OCI-M1 (cell line): ENCODE data around the gene TTC33.
"Not testable (repeated sequence)": the region's sequence is repeated elsewhere in the genome, so short reads cannot be mapped to it uniquely, and the experiment has no call there.

Experiments used
- DNase-seq: peaks from one replicate; lab custom pipeline; 2025; lab: John Stamatoyannopoulos, UW

The TTC33 gene

DNA sequence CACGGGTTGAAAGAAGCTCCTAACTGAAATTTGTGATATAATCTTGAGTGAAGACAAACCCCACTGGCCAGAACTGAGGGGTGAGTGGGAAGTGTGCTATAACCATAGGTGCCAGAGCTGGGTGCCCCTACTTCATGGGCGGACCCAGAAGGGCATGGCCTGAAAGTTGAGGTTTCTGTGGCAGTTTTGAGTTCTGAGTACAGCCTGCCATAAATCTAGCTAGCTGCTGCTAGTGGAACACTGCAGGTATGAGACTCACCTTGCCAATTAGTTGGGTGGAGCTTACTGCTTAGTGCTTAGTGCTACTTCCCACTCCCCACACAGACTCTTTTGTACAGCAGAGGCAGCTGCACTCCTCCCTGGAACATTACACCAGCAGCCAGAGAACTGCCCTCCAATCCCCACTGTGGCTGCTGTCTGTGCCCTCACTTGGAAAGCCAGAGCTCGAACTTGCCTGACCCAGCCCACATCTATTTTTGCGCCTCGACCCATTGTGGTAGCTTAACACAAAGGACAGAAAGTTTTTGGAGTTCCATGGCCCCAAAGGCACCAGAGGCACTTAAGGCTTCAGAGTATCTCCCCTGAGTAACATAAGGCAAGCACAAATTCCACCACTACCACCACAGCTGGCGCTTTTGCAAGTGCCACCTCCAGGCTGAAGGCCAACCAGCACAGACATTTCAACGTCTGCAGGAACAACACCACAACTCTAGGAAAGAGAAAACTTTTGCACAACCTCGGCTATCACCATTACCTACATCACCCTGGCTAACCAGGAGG, 103.1 kb downstream of the TTC33 start:
- DNase-seq, result no peak

DNA sequence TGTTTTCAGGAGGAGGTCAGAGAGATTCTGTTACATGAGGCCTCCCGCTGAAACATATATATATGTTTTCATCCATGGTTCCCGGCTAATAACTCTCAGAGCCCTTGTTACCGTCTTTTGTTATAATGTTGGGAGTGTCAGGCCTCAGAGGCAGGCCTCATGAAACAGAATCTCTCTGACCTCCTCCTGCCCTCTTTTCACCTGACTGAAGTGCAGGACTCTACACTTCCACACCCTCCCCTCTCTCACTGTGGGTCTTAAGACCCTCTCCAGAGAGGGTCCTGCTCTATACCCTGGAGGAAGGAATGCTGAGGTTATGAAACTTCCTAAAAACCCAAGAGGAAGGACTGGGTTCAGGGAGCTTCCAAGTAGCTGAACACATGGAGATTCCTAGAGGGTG, 104.6 kb downstream of the TTC33 start:
- no peak for DNase-seq

DNA sequence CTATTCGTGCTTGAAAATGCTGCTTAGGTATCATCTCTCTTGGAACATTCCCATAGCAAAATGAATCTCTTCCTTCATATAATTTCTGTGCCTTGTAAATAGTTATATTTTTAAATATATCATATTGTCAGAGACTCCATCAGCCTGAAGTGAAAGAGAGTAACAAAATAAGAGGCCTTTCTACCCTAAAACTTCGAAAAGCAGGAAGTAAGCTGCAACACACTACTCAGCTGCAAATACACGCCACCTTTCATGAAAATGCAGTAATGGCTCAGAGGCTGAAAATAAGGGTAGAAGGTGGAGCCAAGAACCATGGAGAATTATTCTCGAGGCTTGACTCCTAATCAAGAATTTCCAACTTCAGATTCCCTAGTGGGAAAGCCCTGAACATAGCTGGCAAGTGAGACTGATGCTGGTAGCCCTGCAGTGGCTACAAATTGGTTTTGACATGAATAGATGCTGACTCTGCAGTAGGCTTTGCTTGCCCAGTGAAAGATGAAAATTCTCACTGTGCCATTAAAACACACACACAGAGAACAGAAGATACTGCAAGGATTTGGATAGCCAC, 106.2 kb downstream of the TTC33 start:
- no peak for DNase-seq

DNA sequence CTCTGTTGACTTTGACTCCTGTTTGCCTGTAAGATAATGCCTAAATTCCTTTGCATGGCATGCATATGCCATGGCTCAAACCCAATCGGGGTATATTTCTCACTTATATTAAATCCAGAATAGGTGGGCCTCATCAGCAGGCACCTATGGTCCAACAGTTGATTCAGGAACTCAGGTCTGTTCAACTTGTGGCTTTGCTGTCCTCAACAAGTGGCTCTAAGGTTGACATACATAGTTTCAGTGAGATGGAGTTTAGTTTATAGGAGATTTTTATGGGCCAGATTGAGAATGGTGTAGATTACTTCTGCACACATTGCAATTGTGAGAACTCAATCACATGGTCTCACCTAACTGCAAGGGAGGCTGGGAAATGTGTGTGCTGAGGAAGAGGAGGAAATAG, 107.6 kb downstream of the TTC33 start:
- DNase-seq, result no peak

DNA sequence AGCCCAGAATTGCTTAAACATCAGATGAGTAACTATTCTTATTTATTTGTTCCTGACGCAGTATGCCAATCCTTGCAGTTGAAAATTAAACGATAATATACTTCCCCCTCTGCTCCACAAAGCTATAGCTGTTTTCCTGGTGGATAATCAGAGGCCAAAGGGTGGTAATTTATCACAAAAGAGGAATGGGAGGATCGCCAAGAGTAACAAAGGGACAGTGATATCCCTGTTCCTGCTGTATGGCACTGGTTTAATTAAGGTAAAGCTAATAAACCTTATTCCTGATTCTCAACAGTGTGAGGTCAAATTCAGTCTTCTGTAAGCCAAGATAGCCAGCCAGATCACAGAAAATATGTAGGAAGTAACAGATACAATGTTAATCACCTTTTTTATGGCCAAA, 109.5 kb downstream of the TTC33 start:
- DNase-seq, result no peak

DNA sequence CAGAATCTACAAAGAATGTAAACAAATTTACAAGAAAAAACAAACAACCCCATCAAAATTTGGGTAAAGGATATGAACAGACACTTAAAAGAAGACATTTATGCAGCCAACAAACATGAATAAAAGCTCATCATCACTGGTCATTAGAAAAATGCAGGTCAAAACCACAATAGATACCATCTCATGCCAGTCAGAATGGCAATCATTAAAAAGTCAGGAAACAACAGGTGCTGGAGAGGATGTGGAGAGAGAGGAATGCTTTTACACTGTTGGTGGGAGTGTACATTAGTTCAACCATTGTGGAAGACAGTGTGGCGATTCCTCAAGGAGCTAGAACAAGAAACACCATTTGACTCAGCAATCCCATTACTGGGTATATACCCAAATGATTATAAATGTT, 116.2 kb downstream of the TTC33 start:
- DNase-seq, result not testable (repeated sequence)

DNA sequence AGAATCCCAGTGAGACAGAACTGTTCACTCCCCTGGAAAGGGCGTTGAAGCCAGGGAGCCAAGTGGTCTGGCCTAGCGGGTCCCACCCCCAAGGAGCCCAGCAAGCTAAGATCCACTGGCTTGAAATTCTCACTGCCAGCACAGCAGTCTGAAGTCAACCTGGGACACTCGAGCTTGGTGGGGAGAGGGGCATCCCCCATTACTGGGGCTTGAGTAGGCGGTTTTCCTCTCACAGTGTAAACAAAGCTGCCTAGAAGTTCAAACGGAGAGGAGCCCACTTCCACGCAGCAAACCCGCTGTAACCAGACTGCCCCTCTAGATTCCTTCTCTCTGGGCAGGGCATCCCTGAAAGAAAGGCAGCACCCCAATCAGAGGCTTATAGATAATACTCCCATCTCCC, 121.2 kb downstream of the TTC33 start:
- no peak for DNase-seq

DNA sequence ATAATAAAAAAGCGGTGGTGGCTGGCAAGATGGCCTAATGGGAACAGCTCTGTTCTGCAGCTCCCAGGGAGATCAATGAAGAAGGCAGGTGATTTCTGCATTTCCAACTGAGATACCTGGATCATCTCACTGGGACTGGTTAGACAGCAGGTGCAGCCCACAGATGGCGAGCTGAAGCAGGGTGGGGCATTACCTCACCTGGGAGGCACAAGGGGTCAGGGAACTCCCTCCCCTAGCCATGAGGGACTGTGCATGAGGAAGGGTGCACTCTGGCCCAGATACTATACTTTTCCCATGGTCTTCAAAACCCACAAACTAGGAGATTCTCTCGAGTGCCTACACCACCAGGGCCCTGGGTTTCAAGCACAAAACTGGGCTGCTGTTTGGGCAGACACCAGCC, 121.6 kb downstream of the TTC33 start:
- DNase-seq, result no peak

DNA sequence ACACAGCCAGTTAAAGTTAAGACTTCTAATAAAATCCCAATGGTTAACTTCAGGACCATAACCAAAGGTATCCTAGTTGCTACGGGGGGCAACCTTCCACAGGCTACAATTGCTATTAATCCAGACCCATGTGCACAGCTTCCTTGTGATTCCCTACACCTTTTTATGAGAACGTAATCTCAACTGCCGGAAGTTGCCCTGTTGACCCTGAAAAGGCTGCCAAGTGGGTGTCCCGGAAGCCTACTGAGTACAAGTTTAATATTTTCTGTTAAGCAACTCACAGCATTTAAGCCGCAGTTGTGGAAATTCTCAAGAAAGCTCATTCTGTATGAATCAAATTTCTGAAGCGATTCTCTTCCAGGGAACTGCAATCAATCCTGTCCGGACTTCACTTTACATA, 124.5 kb downstream of the TTC33 start:
- no peak for DNase-seq

DNA sequence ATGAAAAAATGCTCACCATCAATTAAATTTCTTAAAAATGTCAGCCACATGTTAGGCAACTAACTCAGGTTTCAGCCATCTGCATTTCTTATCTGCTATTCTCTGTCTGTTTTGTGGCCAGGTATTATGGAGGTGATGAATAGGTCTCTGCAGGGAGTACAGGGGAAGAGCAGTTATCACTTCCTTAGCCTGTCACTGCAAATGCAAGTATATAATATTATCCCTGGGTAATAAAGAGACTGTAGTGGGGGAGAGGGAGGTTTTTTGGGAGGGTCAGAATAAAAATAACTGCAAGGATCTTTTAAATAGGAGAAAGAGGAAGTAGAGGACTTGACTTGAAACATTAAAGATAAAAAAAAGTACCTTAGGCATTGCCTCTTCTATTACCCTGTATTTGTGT, 125.6 kb downstream of the TTC33 start:
- DNase-seq, result peak; percentile 72

DNA sequence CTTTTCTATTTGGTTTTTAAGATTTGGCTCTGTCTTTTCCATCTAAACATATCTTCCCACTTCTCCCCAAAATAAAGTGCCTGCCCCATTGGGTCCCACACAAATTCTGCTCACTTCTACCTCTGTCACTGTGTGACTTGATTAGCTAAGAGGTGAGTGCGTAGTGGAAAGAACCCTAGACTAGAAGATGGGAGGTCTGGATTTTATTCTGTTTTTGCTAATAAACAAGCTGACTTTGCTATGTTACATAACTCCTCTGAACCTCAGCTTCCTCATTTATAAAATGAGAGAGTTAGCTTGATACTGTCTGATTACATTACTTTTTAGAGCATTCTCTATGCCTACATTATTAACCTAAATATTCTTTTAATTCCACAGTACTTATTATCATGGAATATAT, 127.4 kb downstream of the TTC33 start:
- DNase-seq, result peak; percentile 63

DNA sequence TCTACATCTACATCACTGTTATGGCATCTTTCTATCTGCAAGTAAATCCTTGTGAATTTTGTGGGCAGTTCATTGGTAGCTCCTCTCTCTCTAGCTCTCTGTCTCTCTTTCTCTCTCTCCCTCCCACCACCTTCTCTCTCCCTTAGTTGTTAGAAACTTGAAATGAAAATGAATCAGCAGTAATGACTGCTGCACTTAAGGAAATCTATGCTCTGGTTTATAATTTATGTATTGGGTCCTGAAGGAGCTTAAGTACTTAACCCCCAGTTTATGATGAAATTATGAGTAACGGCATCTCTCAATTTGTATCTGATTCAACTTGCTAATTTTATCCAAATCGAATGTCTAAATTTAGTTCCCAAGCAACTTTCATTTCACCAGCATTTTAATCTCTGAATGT, 128.1 kb downstream of the TTC33 start:
- peak; percentile 57 for DNase-seq

DNA sequence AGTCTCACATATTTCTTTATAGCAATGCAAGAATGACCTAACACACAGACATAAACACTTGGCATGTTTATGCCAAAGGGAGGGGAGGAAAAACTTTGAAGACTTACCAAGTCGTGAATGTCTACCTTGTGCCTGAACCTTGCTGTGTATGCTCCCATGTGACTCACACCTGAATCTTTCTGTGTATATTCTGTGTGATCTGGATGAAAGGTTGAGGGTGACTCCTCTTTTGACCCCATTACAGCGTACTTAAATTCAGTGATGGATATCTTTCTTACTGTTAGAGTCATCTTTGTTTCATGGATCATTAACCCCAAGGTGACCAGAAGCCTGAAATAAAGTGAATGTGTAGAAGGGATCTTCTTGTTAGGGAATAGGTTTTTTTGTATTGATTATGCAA, 129.0 kb downstream of the TTC33 start:
- no peak for DNase-seq

DNA sequence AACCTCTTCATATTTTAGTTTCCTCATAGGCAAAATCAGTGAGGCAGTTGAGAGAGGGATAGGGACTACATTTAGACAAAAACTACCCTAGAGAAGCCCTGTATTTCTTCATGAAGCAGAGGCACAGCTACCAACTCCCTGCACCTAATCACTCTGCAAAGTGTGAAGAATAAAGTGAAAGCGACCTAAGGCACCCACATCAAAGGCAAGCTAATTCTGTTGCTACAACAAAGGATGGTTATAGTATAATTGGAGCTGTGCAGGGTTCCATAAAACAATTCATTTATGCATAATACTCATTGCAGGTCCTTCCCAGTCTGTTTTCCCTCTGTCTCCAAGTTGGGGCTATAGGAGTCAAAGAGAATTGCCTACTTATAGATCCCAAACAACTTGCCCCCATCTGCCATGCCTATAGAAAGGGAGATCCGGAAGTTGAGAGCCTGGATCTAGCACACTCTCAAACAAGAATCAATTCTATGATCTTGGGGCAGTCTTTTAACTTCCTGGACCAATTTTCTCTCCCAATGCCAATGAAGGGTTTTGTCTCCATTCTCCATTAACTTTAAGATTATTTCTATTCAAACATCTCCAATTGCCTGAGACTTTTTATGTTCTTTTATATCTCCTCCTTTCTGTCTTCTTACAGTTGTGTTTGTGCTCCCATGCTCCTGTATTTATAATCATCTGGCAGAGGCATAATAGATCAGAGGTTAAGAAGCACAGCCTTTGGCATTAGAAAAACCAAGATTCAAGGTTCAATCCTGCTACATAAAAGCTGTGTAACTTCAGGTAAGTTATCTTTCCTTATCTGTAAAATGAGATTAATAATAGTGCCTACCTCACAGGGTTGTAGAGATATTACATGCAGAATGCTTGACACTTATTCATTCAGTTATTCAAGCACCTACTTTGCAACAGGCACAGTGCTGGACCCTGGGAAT, 132.0 kb downstream of the TTC33 start:
- no peak for DNase-seq

DNA sequence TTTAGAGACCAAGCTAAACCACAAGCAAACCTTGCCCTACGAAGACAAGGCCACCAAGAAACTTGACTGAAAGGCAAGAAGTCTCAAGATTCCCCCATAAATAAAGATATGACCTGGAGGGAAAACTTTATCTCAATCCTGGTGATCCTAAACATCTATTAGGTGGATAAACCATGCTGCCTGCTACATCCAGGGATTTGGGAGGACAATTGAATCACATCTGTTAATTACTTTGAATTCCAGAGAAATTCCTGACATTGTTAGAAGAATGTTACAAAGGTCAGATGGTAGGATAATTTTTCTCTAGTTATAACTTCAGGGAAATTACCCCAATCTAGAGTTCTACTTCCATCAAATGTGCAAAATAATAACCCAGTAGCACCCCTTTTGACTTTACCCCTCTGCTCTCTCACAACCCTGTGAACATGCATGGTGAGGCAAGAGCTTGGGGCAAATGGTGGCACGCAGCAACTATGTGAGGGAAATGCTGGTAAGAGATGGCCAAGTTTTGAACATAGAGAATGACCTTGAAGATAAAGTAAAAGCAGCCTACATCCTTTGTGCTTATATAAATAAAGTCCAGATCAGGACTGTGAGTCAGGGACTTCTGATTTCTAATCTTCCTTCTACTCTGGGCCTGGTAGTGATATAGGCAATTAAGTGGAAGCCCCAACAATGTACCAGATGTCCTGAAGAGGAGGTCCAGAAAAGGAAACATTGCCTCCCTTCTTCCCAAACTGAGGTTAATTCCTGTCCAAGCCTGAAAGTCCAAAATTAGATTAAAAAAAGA, 133.1 kb downstream of the TTC33 start:
- DNase-seq, result no peak

DNA sequence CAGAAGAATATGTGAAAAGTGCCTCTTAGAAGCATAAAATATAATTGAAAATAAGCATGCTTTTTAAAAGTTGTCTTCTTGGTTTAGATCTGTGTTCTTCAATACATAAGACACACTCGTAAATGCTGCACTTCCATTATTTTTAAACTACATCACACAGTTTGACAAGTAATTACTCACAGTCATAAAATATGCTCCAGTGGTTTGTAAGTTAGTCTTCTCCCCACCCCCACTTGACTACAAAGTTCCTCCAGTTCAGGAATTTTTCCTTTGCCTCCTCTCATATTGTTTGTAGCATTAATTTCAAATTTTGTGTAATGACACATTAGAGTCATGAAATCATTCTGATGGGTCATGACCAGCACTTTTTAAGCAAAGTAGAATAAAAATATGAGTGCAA, 136.3 kb downstream of the TTC33 start:
- DNase-seq, result no peak

DNA sequence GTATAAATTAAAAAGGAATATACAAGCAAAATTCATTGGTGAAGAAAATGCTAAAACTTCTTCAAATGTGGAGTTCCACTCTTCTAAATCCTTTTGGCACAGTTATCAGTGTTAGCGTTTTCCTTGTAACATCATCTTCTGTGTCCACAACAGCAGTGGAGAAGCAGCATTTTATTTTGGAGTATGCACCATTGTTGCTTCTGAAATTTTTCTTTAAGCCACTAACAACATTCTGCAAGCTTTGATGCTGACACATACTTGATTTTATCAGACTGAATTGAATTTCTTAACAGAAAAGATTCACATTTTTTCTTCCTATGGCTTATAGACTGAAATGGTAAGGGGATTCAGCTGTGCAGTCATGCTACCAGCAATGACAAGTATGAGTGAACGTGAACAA, 136.8 kb downstream of the TTC33 start:
- DNase-seq, result no peak

DNA sequence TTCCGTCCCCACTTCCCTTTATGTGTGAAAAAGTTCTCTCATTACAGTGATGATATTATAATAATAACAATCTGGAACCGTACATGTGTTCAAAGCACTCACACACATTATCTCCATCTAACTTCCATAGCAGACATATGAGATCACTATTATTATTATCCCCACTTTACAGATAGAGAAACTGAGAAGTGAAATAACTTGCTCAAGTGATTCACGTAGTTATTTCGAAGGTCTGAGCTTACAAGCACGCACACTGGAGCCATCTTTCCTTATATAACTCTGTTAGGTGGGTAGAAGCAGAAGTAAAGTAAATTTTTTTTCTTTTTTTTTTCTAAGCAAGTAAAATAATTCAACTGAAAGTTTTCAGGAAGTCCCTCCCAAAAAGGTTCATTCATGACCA, 139.0 kb downstream of the TTC33 start:
- DNase-seq, result no peak

DNA sequence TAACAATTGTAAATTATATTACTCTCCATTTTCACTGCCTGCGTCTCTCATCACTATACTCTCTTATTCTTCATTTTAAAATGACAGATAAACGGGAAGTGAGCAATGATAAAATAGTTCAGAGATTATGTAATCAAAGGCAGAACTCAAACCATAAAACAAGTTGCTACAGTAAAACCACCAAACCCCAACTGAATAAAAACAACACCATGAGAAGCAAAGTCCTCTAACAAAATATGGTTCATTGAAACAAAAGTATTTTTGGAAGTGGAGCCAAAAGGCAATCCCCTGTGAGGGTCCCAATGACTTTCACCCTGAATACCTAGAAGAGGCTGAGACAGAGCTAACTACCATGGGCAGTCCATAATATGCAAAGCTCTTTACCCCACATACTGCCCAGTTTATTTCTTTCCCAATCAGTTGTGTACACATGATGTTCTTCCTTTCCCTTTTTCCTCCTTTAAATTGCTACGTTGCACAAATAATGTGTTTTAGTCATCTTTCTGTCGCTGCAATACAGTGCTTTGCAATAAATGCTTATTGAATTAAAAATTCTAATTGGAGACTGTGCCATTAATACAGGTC, 140.1 kb downstream of the TTC33 start:
- peak; percentile 51 for DNase-seq

DNA sequence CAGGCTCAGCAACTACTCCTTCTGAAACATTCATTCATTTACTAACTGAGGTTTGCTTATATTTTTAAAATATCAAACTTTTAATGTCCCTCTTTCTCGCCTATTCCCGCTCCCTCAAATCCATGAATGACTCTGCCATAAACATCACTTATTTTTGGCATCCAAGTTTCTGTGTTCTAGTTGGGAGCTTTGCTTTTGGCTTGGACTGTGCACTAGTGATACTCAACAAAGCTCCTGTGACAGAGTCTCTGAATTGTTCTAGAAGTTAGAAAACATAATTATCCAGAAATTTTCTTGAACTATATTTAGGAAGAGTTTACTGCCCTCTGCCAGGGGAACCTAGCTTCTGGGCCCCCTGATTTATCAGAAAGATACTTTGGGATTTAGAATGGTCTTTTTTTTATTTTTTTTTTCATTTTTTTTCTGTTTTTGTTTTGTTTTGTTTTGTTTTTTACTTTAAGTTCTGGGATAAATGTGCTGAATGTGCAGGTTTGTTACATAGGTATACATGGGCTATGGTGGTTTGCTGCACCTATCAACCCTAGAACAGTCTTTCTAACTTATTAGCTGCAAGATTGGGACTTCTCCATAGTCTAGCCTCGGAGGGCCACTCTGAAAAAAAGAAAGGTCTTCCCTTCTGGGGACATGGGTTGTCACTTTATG, 140.7 kb downstream of the TTC33 start:
- no peak for DNase-seq

DNA sequence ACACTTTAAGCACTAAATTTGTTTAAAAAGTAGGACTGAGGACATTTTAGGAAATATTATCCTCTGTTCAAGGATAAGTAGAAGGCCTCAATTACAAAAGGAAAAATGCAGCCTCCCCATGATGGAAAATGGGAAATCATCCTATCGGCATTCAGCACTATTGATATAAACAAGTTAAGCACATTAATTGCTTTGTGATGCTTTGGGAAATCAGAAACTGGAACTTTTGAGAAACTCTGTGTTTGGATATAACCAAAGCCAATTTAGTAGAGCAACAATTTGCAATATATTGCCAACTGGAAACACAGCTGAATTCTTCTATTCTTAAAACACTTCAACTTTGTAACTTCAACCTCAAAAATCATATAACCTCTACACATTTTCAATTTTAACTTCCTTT, 141.3 kb downstream of the TTC33 start:
- no peak for DNase-seq
